WTC11 (cell line): ENCODE data around the gene TANGO6. TPM values are rescaled to one million over a fixed set of nuclear protein-coding genes. Genes with fewer than 3 reads are reported as not detected.

Experiments
- ATAC-seq: fragments of 200-7000 bp; cut with Tn5 transposase; 2 replicates; pipeline ENCODE4 v1.10.0; 2021; ENCODE audit warnings: mild to moderate bottlenecking, moderate library complexity
- CTCF ChIA-PET: fragments of 300-600 bp; sonication (Branson Sonifier 250); formaldehyde crosslinking; loops from one replicate; lab custom pipeline; 2021; ENCODE audit warnings: antibody characterized with exemption; lab: Charles Lee
- POLR2A ChIA-PET: fragments of 350-600 bp; sonication (Branson Sonifier 250); formaldehyde crosslinking; loops from one replicate; lab custom pipeline; 2021; ENCODE audit warnings: antibody characterized with exemption; lab: Charles Lee
- DNase-seq: peaks from one replicate; pipeline ENCODE4 v3.0.0; 2021; ENCODE audit warnings: low spot score
- H3K27ac Mint-ChIP-seq: 2 replicates; pipeline ENCODE4 v1.8.0; 2021; ENCODE audit warnings: mixed read lengths
- H3K27me3 Mint-ChIP-seq: 2 replicates; pipeline ENCODE4 v1.8.0; 2021; ENCODE audit warnings: low read depth, mild to moderate bottlenecking, moderate library complexity, mixed read lengths
- H3K36me3 Mint-ChIP-seq: 2 replicates; pipeline ENCODE4 v1.8.0; 2021; ENCODE audit warnings: mixed read lengths
- H3K4me1 Mint-ChIP-seq: 2 replicates; pipeline ENCODE4 v1.8.0; 2022; ENCODE audit warnings: mixed read lengths
- H3K4me3 Mint-ChIP-seq: 2 replicates; pipeline ENCODE4 v1.8.0; 2021; ENCODE audit warnings: mild to moderate bottlenecking, moderate library complexity, mixed read lengths
- H3K9me3 Mint-ChIP-seq: 2 replicates; pipeline ENCODE4 v1.8.0; 2021; ENCODE audit warnings: mixed read lengths
- ATF1 ChIP-seq: sonication (generic); formaldehyde crosslinking; IDR thresholded peaks from 2 replicates; pipeline ENCODE4 v1.8.1; 2023; ENCODE audit warnings: mild to moderate bottlenecking, moderate library complexity, missing genetic modification reagents
- ATF2 ChIP-seq: sonication (generic); formaldehyde crosslinking; IDR thresholded peaks from 2 replicates; pipeline ENCODE4 v1.8.1; 2022; ENCODE audit warnings: low read depth, missing genetic modification reagents, borderline replicate concordance
- CTCF ChIP-seq: fragments of 200-600 bp; IDR thresholded peaks from 2 replicates; pipeline ENCODE4 v1.8.0; 2022; ENCODE audit warnings: antibody characterized with exemption
- E2F5 ChIP-seq: sonication (generic); formaldehyde crosslinking; IDR thresholded peaks from 2 replicates; pipeline ENCODE4 v1.8.1; 2022; ENCODE audit warnings: mild to moderate bottlenecking, moderate library complexity, missing genetic modification reagents
- ELF4 ChIP-seq: sonication (generic); formaldehyde crosslinking; IDR thresholded peaks from 2 replicates; pipeline ENCODE4 v1.8.1; 2022; ENCODE audit warnings: low read depth, mild to moderate bottlenecking, moderate library complexity, missing genetic modification reagents
- EMX1 ChIP-seq: fragments of 250-450 bp; sonication (Bioruptor Pico); IDR thresholded peaks from 2 replicates; pipeline ENCODE4 v1.8.0; 2021; ENCODE audit warnings: mild to moderate bottlenecking
- ESRRA ChIP-seq: sonication (generic); formaldehyde crosslinking; IDR thresholded peaks from 2 replicates; pipeline ENCODE4 v1.8.1; 2022; ENCODE audit warnings: mild to moderate bottlenecking, missing genetic modification reagents, borderline replicate concordance
- GRHL2 ChIP-seq: fragments of 250-450 bp; sonication (Bioruptor Pico); IDR thresholded peaks from 2 replicates; pipeline ENCODE4 v1.8.0; 2022; ENCODE audit warnings: mild to moderate bottlenecking, moderate library complexity; ENCODE audit not compliant: insufficient replicate concordance, severe bottlenecking
- GTF2I ChIP-seq: fragments of 250-450 bp; sonication (Bioruptor Pico); conservative IDR thresholded peaks from 2 replicates; pipeline ENCODE4 v1.4.0; 2021; ENCODE audit warnings: mild to moderate bottlenecking
- HMGXB4 ChIP-seq: sonication (generic); formaldehyde crosslinking; IDR thresholded peaks from 2 replicates; pipeline ENCODE4 v1.8.1; 2023; ENCODE audit warnings: mild to moderate bottlenecking, moderate library complexity, missing genetic modification reagents
- IRF2 ChIP-seq: sonication (generic); formaldehyde crosslinking; IDR thresholded peaks from 2 replicates; pipeline ENCODE4 v1.8.0; 2022; ENCODE audit warnings: low read depth, missing genetic modification reagents, borderline replicate concordance
- JAZF1 ChIP-seq: fragments of 250-450 bp; sonication (Bioruptor Pico); IDR thresholded peaks from 2 replicates; pipeline ENCODE4 v1.9.0; 2021; ENCODE audit warnings: moderate library complexity, mild to moderate bottlenecking, inconsistent platforms
- JUN ChIP-seq: sonication (generic); formaldehyde crosslinking; IDR thresholded peaks from 2 replicates; pipeline ENCODE4 v1.8.0; 2023; ENCODE audit warnings: mild to moderate bottlenecking, missing genetic modification reagents
- MXD4 ChIP-seq: fragments of 250-450 bp; sonication (Bioruptor Pico); IDR thresholded peaks from 2 replicates; pipeline ENCODE4 v1.8.0; 2021; ENCODE audit warnings: mild to moderate bottlenecking, moderate library complexity, borderline replicate concordance
- NFE2L1 ChIP-seq: sonication (generic); formaldehyde crosslinking; IDR thresholded peaks from 2 replicates; pipeline ENCODE4 v1.8.1; 2023; ENCODE audit warnings: missing genetic modification reagents
- NR1H2 ChIP-seq: sonication (generic); formaldehyde crosslinking; IDR thresholded peaks from 2 replicates; pipeline ENCODE4 v1.9.0; 2021; ENCODE audit warnings: mild to moderate bottlenecking, moderate library complexity, missing genetic modification reagents
- PRRX2 ChIP-seq: fragments of 250-450 bp; sonication (Bioruptor Pico); IDR thresholded peaks from 2 replicates; pipeline ENCODE4 v1.8.0; 2021; ENCODE audit warnings: mild to moderate bottlenecking
- RORB ChIP-seq: fragments of 250-450 bp; sonication (Bioruptor Pico); IDR thresholded peaks from 2 replicates; pipeline ENCODE4 v1.9.0; 2021; ENCODE audit warnings: mild to moderate bottlenecking
- TP53 ChIP-seq: sonication (generic); formaldehyde crosslinking; IDR thresholded peaks from 2 replicates; pipeline ENCODE4 v1.8.1; 2023; ENCODE audit warnings: mild to moderate bottlenecking, missing genetic modification reagents
- ZNF138 ChIP-seq: sonication (generic); formaldehyde crosslinking; conservative IDR thresholded peaks from 2 replicates; pipeline ENCODE4 v1.8.1; 2022; ENCODE audit warnings: mild to moderate bottlenecking, moderate library complexity, missing genetic modification reagents
- ZNF512 ChIP-seq: sonication (generic); formaldehyde crosslinking; IDR thresholded peaks from 2 replicates; pipeline ENCODE4 v1.8.1; 2022; ENCODE audit warnings: missing genetic modification reagents, borderline replicate concordance
- ZNF671 ChIP-seq: fragments of 250-450 bp; sonication (Bioruptor Pico); IDR thresholded peaks from 2 replicates; pipeline ENCODE4 v1.8.0; 2021; ENCODE audit warnings: mild to moderate bottlenecking
- total RNA-seq: library from RNA; stranded (reverse); gene quantifications from 3 replicates; pipeline ENCODE4 v1.2.3, GENCODE V29; 2021
- TF ChIP-seq, protein P1 (sequence below): sonication (generic); formaldehyde crosslinking; IDR thresholded peaks from 2 replicates; pipeline ENCODE4 v1.8.0; 2023; ENCODE audit warnings: mild to moderate bottlenecking, missing genetic modification reagents
- TF ChIP-seq, protein P2 (sequence below): fragments of 250-450 bp; sonication (Bioruptor Pico); IDR thresholded peaks from 2 replicates; pipeline ENCODE4 v1.9.0; 2021; ENCODE audit warnings: mild to moderate bottlenecking

The TANGO6 gene
- total RNA-seq, 1 experiment from 2014 or later: 15.6 TPM

DNA sequence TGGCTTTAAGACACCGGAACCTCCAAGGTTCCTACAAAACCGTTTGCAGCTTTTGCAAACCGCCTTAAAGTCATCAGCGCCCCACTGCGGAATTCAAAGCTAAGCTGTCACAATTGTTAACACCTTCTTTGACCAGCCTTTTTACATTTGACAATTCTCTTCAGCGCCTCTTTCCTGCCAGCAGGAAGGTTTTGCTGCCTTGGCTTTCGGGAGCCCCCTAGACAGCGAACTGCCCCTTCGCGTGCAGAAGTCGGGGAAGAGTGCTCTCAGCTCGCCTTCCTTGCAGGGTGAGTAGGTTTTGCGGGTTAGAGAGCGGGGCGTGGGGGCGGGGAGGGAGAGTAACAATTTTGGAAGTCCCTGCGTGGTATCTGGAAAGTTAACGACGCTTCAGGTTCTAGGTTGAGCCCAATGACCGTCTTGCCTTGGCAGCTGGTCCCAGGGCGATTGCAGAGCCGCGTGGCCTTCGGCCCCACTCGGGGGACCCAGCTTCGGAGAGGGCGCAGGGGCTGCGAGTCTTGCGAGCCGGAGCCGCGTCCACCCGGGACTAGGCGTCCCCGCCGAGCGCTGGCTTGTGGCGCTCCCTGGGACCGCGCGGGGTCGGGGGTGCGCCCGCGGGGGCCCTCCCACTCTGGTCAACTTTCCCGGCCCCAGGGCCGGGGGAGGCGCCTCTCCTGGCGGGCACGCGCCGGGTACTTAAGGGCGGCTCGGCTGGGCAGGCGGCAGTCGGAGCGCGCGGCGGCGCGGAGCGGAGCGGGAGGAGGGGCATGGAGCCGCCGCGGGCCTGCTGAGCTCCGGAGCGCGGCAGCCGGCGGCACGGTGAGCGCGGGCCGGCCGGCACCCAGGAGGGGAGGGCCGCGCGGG lies 262.4 kb downstream of the TANGO6 start, which contains the start of gene HAS3 (continued):
- TF ChIP-seq, protein P1, sequence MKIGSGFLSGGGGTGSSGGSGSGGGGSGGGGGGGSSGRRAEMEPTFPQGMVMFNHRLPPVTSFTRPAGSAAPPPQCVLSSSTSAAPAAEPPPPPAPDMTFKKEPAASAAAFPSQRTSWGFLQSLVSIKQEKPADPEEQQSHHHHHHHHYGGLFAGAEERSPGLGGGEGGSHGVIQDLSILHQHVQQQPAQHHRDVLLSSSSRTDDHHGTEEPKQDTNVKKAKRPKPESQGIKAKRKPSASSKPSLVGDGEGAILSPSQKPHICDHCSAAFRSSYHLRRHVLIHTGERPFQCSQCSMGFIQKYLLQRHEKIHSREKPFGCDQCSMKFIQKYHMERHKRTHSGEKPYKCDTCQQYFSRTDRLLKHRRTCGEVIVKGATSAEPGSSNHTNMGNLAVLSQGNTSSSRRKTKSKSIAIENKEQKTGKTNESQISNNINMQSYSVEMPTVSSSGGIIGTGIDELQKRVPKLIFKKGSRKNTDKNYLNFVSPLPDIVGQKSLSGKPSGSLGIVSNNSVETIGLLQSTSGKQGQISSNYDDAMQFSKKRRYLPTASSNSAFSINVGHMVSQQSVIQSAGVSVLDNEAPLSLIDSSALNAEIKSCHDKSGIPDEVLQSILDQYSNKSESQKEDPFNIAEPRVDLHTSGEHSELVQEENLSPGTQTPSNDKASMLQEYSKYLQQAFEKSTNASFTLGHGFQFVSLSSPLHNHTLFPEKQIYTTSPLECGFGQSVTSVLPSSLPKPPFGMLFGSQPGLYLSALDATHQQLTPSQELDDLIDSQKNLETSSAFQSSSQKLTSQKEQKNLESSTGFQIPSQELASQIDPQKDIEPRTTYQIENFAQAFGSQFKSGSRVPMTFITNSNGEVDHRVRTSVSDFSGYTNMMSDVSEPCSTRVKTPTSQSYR (CRISPR knock-in tag): no peak
- TF ChIP-seq ZNF512 (CRISPR knock-in tag): no peak
- no peak for TF ChIP-seq HMGXB4 (CRISPR knock-in tag)
- TF ChIP-seq JAZF1 (CRISPR knock-in tag): no peak
- no peak for TF ChIP-seq ELF4 (CRISPR knock-in tag)
- TF ChIP-seq TP53 (CRISPR knock-in tag): no peak
- TF ChIP-seq CTCF: no peak
- TF ChIP-seq ATF1 (CRISPR knock-in tag): no peak
- TF ChIP-seq GRHL2: no peak
- TF ChIP-seq GTF2I (CRISPR knock-in tag): no peak

DNA sequence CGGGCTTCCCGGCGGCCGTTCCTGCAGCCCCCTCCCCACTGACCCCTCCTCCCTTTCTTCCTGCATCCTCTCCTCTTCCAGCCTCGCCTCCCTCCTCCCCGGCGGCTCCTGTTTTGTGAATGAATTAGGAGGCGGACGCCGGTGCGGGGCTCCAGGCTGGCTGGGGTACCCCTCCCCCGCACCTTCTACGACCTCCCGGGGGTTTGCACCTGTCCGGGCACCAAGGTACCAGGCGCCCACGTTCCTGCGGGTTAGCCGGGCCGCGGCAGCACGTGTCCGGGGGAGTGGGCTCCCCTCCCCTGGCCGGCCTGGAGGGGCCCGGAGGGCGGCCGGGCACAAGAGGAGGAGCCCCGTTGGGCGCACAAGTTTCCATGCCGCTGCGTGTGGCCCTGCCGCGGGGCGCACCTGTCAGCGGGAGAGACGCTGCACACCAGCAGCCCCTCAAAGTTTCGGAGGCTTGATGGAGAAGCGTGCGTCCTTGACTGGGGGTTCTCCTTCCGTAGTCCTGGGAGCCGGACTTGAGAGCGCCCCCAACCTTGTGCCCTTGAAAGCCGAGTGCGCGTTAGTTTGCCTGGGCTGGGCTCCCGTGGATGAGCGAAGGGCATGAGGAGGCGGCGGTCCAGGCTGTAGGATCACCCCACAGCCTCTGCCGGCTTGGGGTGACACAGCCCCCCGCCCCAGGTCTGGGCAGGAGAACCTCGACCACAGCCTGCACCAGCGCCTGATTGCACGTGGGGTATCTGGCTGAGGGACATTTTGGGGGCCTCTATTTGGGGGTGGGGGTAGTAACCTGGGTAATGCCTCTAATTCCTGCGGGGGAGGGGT lies 263.4 kb downstream of the TANGO6 start:
- Mint-ChIP-seq H3K27me3 (peaks cover 6% of the 10 kb centered on the region; the same call in 1 of the 2 replicates), H3K9me3 (no peaks in the 10 kb centered on the region), H3K4me3 (peak overlapping the region; percentile 88), H3K4me1 (peaks cover 63% of the 10 kb centered on the region), H3K27ac (peak overlapping the region; percentile 63; the same call in 1 of the 2 replicates), H3K36me3 (peaks cover 21% of the 10 kb centered on the region)
- ChIA-PET CTCF (interaction anchor here (0.5 to 2.2 kb wide), 15 partner anchors 17 to 578 kb away, joined by 3 to 18 read pairs (median 4); partner anchors contain the start of gene CDH3), POLR2A (interaction anchor here (0.7 to 1.6 kb wide), 2 partner anchors 34 to 116 kb away, joined by 3 to 6 read pairs; no protein-coding TSS in a partner anchor)
- peak; percentile 62 for DNase-seq
- ATAC-seq: peak; percentile 7
- TF ChIP-seq MXD4 (CRISPR knock-in tag): no peak
- TF ChIP-seq, protein P2, sequence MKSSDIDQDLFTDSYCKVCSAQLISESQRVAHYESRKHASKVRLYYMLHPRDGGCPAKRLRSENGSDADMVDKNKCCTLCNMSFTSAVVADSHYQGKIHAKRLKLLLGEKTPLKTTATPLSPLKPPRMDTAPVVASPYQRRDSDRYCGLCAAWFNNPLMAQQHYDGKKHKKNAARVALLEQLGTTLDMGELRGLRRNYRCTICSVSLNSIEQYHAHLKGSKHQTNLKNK: no peak
- TF ChIP-seq E2F5 (CRISPR knock-in tag): 0 out of 2 replicates have a peak, but pooled peaks have one; percentile 4
- no peak for TF ChIP-seq NR1H2 (CRISPR knock-in tag)
- no peak for TF ChIP-seq EMX1
- TF ChIP-seq ATF2 (CRISPR knock-in tag): no peak
- TF ChIP-seq NFE2L1 (CRISPR knock-in tag): no peak
- TF ChIP-seq ESRRA (CRISPR knock-in tag): no peak; the same call in 1 of the 2 replicates
- TF ChIP-seq ZNF138 (CRISPR knock-in tag): no peak
- no peak for TF ChIP-seq ZNF671
- no peak; the same call in 1 of the 2 replicates for TF ChIP-seq IRF2
- TF ChIP-seq PRRX2: no peak
- TF ChIP-seq RORB (CRISPR knock-in tag): no peak
- TF ChIP-seq JUN: no peak
